Activated T-cell treated with anti-CD3 and anti-CD28 coated beads for 24 hours (primary cell): Measurements from ENCODE around the gene PFDN4.

ENCODE experiments used
- DNase-seq: peaks from one replicate; pipeline ENCODE4 v3.0.0-alpha.2; 2020; ENCODE audit warnings: low read depth

PFDN4 gene

DNA sequence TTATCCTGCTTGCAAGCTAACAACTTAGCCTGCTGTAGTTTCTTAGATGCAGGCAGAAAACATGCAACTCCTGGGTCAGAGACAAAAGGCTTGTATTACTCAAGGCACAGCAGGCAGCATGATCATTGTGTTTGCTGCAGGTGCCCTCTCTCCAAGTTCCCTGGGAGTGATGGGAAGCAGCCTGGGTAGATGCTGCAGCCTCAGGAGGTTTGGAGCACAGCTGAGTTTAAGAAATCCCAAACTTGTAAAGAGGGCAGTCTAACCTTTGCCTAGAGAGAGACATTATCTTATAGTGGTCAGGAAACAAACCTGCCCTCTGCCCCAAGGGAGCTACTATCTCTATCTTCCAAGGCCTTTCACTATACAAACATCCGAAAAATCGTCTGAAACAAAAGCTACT lies 61.1 kb downstream of the PFDN4 start:
- no peak for DNase-seq
